ENCODE results near the gene NARS2.

NARS2 gene

DNA sequence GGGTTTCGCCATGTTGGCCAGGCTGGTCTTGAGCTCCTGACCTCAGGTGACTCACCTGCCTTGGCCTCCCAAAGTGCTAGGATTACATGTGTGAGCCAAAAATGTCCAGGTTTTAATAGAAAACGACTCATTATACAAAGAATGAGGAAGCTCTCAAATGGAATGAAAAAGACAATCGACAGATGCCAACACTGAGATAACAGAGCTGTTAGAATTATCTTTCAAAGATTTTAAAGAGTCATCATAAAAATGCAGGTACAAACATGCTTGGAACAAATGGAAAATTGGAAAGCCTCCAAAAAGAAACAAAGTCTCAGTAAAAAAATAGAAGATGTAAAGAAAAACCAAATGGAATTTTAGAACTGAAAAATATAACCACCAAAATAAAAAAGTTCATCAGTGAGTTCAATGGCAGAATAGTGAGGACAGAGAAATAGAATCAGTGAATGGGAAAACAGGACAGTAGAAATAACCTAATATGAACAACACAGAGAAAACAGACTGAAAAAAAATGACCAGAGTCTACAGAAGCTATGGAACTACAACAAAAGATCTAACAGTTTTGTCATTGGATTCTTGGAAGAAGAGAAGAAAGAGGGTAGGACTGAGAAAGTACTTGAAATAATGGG, 168.0 kb downstream of the NARS2 start:
- Histone ChIP-seq H3K9me2 (replicated peaks; ENCODE audit: control insufficient read depth, low read length) (no peaks in the 10 kb centered on the region; the same call in 1 of the 2 replicates), H3K9me3 (ENCODE audit: control insufficient read depth, insufficient read depth, low read length) (peaks cover 9% of the 10 kb centered on the region), H3F3A (ENCODE audit: control insufficient read depth, insufficient read depth) (no peaks in the 10 kb centered on the region), H3K79me2 (ENCODE audit: control insufficient read depth, low read length) (no peaks in the 10 kb centered on the region), H3K4me1 (ENCODE audit: control insufficient read depth, low read length) (peaks cover 8% of the 10 kb centered on the region), H3K4me2 (ENCODE audit: low read length) (no peak overlapping the region), H3K27ac (ENCODE audit: low read depth, low read length) (no peak overlapping the region), H3K4me3 (ENCODE audit: low read length) (no peak overlapping the region), H3K27me3 (ENCODE audit: control insufficient read depth, low read length) (no peaks in the 10 kb centered on the region), H3K36me3 (ENCODE audit: control insufficient read depth, low read length) (no peaks in the 10 kb centered on the region), H4K20me1 (ENCODE audit: control insufficient read depth, insufficient read depth, low read depth, low read length) (no peaks in the 10 kb centered on the region)
- TF ChIP-seq, protein P1, sequence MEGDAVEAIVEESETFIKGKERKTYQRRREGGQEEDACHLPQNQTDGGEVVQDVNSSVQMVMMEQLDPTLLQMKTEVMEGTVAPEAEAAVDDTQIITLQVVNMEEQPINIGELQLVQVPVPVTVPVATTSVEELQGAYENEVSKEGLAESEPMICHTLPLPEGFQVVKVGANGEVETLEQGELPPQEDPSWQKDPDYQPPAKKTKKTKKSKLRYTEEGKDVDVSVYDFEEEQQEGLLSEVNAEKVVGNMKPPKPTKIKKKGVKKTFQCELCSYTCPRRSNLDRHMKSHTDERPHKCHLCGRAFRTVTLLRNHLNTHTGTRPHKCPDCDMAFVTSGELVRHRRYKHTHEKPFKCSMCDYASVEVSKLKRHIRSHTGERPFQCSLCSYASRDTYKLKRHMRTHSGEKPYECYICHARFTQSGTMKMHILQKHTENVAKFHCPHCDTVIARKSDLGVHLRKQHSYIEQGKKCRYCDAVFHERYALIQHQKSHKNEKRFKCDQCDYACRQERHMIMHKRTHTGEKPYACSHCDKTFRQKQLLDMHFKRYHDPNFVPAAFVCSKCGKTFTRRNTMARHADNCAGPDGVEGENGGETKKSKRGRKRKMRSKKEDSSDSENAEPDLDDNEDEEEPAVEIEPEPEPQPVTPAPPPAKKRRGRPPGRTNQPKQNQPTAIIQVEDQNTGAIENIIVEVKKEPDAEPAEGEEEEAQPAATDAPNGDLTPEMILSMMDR (IDR thresholded peaks at IDR 0.05; ENCODE audit: low read depth, low read length, poor library complexity, severe bottlenecking), result no peak
- TF ChIP-seq EZH2phosphoT487 (IDR thresholded peaks at IDR 0.05; ENCODE audit: borderline replicate concordance, low read length), result no peak

DNA sequence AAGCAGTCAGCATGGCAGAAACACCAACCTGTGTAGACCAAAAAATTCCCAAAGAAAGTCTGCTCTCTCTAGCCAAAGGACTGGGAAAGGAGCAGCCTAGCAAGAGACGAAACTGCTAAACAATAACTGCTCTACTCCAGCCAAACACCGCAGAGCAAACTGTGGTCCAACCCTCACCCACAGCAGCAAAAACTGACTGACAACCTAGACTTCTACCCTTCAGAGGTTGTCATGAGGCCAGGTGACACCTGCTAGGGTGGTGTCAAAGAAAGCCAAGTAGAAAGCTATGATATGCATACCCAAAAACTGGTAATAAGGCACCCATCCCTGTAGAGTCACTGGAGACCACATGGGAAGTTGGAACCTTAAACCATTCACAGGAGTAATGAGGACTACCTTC, 168.9 kb downstream of the NARS2 start:
- peaks cover 8% of the 10 kb centered on the region for H3K4me1 ChIP-seq (ENCODE audit: control insufficient read depth, low read length)
- no peak overlapping the region for H3K27ac ChIP-seq (ENCODE audit: low read depth, low read length)
- no peaks in the 10 kb centered on the region for H3K79me2 ChIP-seq (ENCODE audit: control insufficient read depth, low read length)
- no peak overlapping the region for H3K4me3 ChIP-seq (ENCODE audit: low read length)
- no peaks in the 10 kb centered on the region for H3K27me3 ChIP-seq (ENCODE audit: control insufficient read depth, low read length)
- H3F3A ChIP-seq (ENCODE audit: control insufficient read depth, insufficient read depth), result no peaks in the 10 kb centered on the region
- peaks cover 9% of the 10 kb centered on the region for H3K9me3 ChIP-seq (ENCODE audit: control insufficient read depth, insufficient read depth, low read length)
- no peaks in the 10 kb centered on the region; the same call in 1 of the 2 replicates for H3K9me2 ChIP-seq (replicated peaks; ENCODE audit: control insufficient read depth, low read length)
- TF ChIP-seq EZH2phosphoT487 (IDR thresholded peaks at IDR 0.05; ENCODE audit: borderline replicate concordance, low read length), result no peak
- TF ChIP-seq, protein P1 (IDR thresholded peaks at IDR 0.05; ENCODE audit: low read depth, low read length, poor library complexity, severe bottlenecking), result no peak
- H4K20me1 ChIP-seq (ENCODE audit: control insufficient read depth, insufficient read depth, low read depth, low read length), result no peaks in the 10 kb centered on the region
- no peaks in the 10 kb centered on the region for H3K36me3 ChIP-seq (ENCODE audit: control insufficient read depth, low read length)
- H3K4me2 ChIP-seq (ENCODE audit: low read length), result no peak overlapping the region

DNA sequence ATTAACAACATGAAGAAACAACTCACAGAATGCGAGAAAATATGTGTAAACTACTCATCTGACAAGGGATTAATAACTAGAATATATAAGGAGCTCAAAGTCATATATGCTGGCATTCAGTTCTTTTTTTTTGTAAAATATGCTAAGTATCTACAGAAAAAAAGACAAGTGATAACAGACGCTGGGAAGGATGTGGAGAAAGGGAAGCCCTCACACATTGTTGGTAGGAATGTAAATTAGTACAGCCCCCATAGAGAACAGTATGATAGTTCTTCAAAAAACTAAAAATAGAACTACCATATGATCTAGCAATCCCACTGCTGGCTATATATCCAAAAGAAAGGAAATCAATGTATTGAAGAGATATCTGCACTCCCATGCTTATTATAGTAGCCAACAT, 170.9 kb downstream of the NARS2 start:
- H3K27ac ChIP-seq (ENCODE audit: low read depth, low read length), result no peak overlapping the region
- H3K9me3 ChIP-seq (ENCODE audit: control insufficient read depth, insufficient read depth, low read length), result peaks cover 2% of the 10 kb centered on the region; the same call in 1 of the 2 replicates
- H3F3A ChIP-seq (ENCODE audit: control insufficient read depth, insufficient read depth), result no peaks in the 10 kb centered on the region
- peaks cover 8% of the 10 kb centered on the region for H3K4me1 ChIP-seq (ENCODE audit: control insufficient read depth, low read length)
- H3K9me2 ChIP-seq (replicated peaks; ENCODE audit: control insufficient read depth, low read length), result no peaks in the 10 kb centered on the region; the same call in 1 of the 2 replicates
- H3K79me2 ChIP-seq (ENCODE audit: control insufficient read depth, low read length), result no peaks in the 10 kb centered on the region
- no peak overlapping the region for H3K4me3 ChIP-seq (ENCODE audit: low read length)
- no peak for TF ChIP-seq EZH2phosphoT487 (IDR thresholded peaks at IDR 0.05; ENCODE audit: borderline replicate concordance, low read length)
- TF ChIP-seq, protein P1 (IDR thresholded peaks at IDR 0.05; ENCODE audit: low read depth, low read length, poor library complexity, severe bottlenecking), result no peak
- no peak overlapping the region for H3K4me2 ChIP-seq (ENCODE audit: low read length)
- no peaks in the 10 kb centered on the region for H3K27me3 ChIP-seq (ENCODE audit: control insufficient read depth, low read length)
- H4K20me1 ChIP-seq (ENCODE audit: control insufficient read depth, insufficient read depth, low read depth, low read length), result no peaks in the 10 kb centered on the region
- H3K36me3 ChIP-seq (ENCODE audit: control insufficient read depth, low read length), result no peaks in the 10 kb centered on the region
